Pancreas (tissue), 10 donors: ENCODE measurements around the gene MFSD12. TPM values are rescaled to one million over a fixed set of nuclear protein-coding genes. Genes with fewer than 3 reads are reported as not detected.

Experiments
- ATAC-seq, 4 donors: fragments of 200-7000 bp; cut with Tn5 transposase; one replicate each; pipeline versions ENCODE4 v1.8.0 to v1.9.1; 2020; ENCODE audit warnings: mild to moderate bottlenecking in 4 of 4, moderate library complexity in 4 of 4
- DNase-seq, 6 donors: peaks; one replicate each; pipeline ENCODE4 v3.0.0-alpha.2; 2020
- FAIRE-seq: peaks from 2 replicates; lab custom pipeline; 2012; peaks lifted over from hg19 to GRCh38; lab: Jason Lieb, UNC
- H3K27ac ChIP-seq, 4 donors: fragments of 200-600 bp; sonication (generic); 1 replicate in 3 of 4; 2 replicates in 1 of 4; pipeline versions ENCODE4 v1.5.0 to v1.8.0; 2020
- H3K27me3 ChIP-seq, 4 donors: fragments of 200-600 bp; one replicate each; pipeline ENCODE4 v1.8.0; 2021
- H3K36me3 ChIP-seq, 3 donors: fragments of 200-600 bp; sonication (generic) in 1 of 3; one replicate each; pipeline versions ENCODE4 v1.5.0 to v1.8.0; 2020 to 2021
- H3K4me1 ChIP-seq, 3 donors: fragments of 200-600 bp; one replicate each; pipeline ENCODE4 v1.8.0; 2021
- H3K4me3 ChIP-seq, 4 donors: fragments of 200-600 bp; sonication (generic) in 2 of 4; one replicate each; pipeline versions ENCODE4 v1.5.0 to v1.8.0; 2020 to 2021
- H3K9me3 ChIP-seq, 4 donors: fragments of 200-600 bp; one replicate each; pipeline ENCODE4 v1.8.0; 2021
- WGBS, 2 donors: extraction: QIAGEN DNeasy Blood & Tissue Kit; methylation state at CpG; one replicate each; pipeline ENCODE4 v1.1.7; 2013; 5-methylcytosine and 5-hydroxymethylcytosine counted together
- intact Hi-C, 3 donors: fragments of 100-400 bp; cut with DNase I; formaldehyde crosslinking; loops; one replicate each; pipeline versions ENCODE4 v1.11.1 to v1.14.2; 2022
- polyA plus RNA-seq, 2 donors: library from polyadenylated mRNA; stranded (reverse); fragments of 200-250 nt; gene quantifications; one replicate each; pipeline ENCODE4 v1.2.3, GENCODE V29; 2013
- total RNA-seq, 6 donors: library from RNA; stranded (reverse); fragmentation: NEBNext Ultra II Directional in 4 of 6; extraction: Animal tissue kit (Norgen Biotek cat#: 25700) in 4 of 6; gene quantifications; one replicate each; pipeline versions ENCODE4 v1.2.1 to v1.2.4, GENCODE V29; 2021 to 2023
- TF ChIP-seq, protein P1 (sequence below), 4 donors: fragments of 200-600 bp; sonication (generic) in 3 of 4; IDR thresholded peaks; one replicate each; pipeline versions ENCODE4 v1.5.0 to v1.8.0; 2021; ENCODE audit warnings: antibody characterized with exemption in 4 of 4
- donor health status: healthy with polysubstance abuse.
- donor health status: DM: no; HTN: no; CAD: no; lungs with moderate emphysema.
- donor health status: DM: no; HTN: no; CAD: no.
- donor health status: control.
- donor health status: control.
- donor health status: Bipolar disorder and iron deficiency.
- donor health status: DM: yes; HTN: yes; CAD: no.
- donor health status: DM: no; HTN: no; CAD: no.
- donor health status: DM: no; HTN: no; CAD: no.
- donor health status: DM: yes; HTN: yes; CAD: no.

Gene MFSD12
- total and polyA plus RNA-seq, 8 donors, result 24.8 to 53.8 (median 39.2) TPM

DNA sequence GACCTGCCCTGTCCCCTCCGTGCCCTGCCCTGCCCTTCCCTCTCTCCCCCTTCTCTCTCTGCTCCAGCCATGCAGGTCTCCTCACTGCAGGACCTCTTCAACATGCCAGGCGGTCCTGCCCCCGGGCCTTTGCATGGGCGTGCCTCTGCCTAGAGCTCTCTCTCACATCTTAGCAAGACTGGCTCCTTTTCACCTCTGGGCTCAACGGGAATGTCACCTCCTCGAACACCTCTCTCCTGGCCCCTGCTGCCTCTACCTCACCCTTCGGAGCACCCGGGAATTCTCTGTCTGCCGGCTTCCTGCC is 5.6 kb downstream of the MFSD12 start:
- TF ChIP-seq, protein P1, sequence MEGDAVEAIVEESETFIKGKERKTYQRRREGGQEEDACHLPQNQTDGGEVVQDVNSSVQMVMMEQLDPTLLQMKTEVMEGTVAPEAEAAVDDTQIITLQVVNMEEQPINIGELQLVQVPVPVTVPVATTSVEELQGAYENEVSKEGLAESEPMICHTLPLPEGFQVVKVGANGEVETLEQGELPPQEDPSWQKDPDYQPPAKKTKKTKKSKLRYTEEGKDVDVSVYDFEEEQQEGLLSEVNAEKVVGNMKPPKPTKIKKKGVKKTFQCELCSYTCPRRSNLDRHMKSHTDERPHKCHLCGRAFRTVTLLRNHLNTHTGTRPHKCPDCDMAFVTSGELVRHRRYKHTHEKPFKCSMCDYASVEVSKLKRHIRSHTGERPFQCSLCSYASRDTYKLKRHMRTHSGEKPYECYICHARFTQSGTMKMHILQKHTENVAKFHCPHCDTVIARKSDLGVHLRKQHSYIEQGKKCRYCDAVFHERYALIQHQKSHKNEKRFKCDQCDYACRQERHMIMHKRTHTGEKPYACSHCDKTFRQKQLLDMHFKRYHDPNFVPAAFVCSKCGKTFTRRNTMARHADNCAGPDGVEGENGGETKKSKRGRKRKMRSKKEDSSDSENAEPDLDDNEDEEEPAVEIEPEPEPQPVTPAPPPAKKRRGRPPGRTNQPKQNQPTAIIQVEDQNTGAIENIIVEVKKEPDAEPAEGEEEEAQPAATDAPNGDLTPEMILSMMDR (IDR thresholded peaks at IDR 0.05), result no peak
- Histone ChIP-seq H3K9me3 (no peaks in the 10 kb centered on the region), H3K27ac (no peak overlapping the region), H3K4me3 (no peak overlapping the region), H3K4me1 (peaks cover 0 to 11% (median 8%) of the 10 kb centered on the region in 3 donors), H3K36me3 (no peaks in the 10 kb centered on the region), H3K27me3 (no peaks in the 10 kb centered on the region)
- intact Hi-C loops, result no loop called here
- ATAC-seq (no peak), DNase-seq (peak in 1 of 6 donors; percentile 57), FAIRE-seq (no peak)
- WGBS, 2 donors, result 78 to 82% methylated on average over 9 of the region's 9 CpGs

DNA sequence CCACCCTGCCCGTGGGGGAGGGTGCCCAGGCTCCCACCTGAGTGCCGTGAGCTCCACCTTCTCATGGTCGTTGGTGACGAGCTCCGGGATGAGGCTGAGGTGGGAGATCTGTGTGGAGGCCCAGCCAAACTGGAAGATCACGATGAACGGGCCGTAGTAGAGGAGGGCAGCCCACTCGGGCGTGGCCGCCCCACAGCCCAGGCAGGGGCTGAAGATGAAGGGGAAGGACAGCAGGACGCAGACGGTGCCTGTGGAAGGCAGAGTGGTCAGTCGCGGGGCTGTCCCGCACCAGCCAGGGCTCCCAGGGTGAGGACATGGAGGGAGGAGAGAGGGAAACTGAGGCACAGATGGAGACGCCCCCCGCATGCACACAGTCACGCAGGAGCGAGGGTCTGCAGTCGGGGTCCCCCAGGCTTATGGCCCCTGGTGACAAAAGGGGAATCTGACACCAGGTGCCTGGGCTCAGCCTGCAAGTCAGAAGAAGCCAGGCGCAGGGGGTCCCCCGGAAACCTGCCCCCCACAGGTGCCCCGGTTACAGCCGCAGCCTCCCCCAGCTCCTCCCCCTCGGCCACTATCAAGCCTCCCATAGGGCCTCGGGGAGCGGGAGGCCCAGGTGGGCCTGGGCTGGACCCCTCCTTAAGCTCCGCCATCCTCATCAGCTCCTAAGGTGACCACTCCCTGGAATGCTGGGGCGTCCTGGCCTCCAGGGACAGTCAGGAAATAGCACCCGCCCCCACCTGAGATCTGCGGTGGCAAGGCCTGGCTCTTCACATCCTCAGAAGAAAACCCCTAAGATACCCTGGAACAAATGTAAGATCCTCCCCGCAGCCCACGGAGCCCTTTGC is 6.2 kb downstream of the MFSD12 start:
- DNase-seq (peak in 1 of 6 donors; percentile 67), ATAC-seq (no peak), FAIRE-seq (no peak)
- TF ChIP-seq, protein P1 (IDR thresholded peaks at IDR 0.05), result no peak
- Histone ChIP-seq H3K4me3 (no peak overlapping the region), H3K36me3 (no peaks in the 10 kb centered on the region), H3K27ac (no peak overlapping the region), H3K4me1 (peaks cover 0 to 10% (median 8%) of the 10 kb centered on the region in 3 donors), H3K27me3 (no peaks in the 10 kb centered on the region), H3K9me3 (no peaks in the 10 kb centered on the region)
- intact Hi-C loops, result no loop called here
- WGBS, 2 donors, result 92 to 94% methylated on average over 26 to 34 of the region's 34 CpGs

DNA sequence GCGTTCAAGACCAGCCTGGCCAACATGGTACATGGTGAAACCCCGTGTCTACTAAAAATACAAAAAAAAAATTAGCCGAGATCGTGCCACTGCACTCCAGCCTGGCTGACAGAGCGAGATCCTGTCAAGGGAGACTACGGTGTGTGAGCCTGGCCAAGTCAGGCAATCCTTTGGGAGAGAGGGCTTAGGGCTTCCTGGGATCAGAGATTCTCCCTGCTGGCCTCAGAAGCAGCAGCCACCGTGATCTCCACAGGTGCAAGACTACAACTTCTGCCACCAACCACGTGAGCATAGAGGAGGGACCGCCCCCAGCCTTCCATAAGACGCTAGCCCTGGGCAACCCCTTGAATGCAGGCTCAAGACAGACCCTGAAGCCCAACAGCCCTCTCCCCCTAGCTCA is 7.6 kb downstream of the MFSD12 start:
- H3K9me3 ChIP-seq, result no peaks in the 10 kb centered on the region
- H3K36me3 ChIP-seq, result no peaks in the 10 kb centered on the region
- no peaks in the 10 kb centered on the region for H3K27me3 ChIP-seq
- intact Hi-C loops, result no loop called here
- DNase-seq (no peak), ATAC-seq (no peak), FAIRE-seq (no peak)
- WGBS, 2 donors, result 89 to 93% methylated on average over 10 of the region's 10 CpGs
- H3K27ac ChIP-seq, result no peak overlapping the region
- no peak overlapping the region for H3K4me3 ChIP-seq
- TF ChIP-seq, protein P1 (IDR thresholded peaks at IDR 0.05), result no peak
- peaks cover 0 to 3% (median 0%) of the 10 kb centered on the region in 3 donors for H3K4me1 ChIP-seq

- ATAC-seq (peak in 2 of 4 donors; percentile 14 to 32), DNase-seq (no peak), FAIRE-seq (no peak)
- no peaks in the 10 kb centered on the region for H3K36me3 ChIP-seq
- H3K4me1 ChIP-seq, result peaks cover 0 to 3% (median 0%) of the 10 kb centered on the region in 3 donors
- no peak overlapping the region for H3K4me3 ChIP-seq
- no peaks in the 10 kb centered on the region for H3K9me3 ChIP-seq
- TF ChIP-seq, protein P1 (IDR thresholded peaks at IDR 0.05), result no peak
- H3K27ac ChIP-seq, result peak overlapping the region in 3 of 4 donors; percentile 19 to 28 (median 28)
- H3K27me3 ChIP-seq, result no peaks in the 10 kb centered on the region
- 71 to 72% methylated on average over 14 of the region's 14 CpGs for WGBS, 2 donors
- intact Hi-C loops, result no loop called here
Measured at GRCh38 chr19:3548606-3549005, 8.8 kb downstream of the MFSD12 start.

DNA sequence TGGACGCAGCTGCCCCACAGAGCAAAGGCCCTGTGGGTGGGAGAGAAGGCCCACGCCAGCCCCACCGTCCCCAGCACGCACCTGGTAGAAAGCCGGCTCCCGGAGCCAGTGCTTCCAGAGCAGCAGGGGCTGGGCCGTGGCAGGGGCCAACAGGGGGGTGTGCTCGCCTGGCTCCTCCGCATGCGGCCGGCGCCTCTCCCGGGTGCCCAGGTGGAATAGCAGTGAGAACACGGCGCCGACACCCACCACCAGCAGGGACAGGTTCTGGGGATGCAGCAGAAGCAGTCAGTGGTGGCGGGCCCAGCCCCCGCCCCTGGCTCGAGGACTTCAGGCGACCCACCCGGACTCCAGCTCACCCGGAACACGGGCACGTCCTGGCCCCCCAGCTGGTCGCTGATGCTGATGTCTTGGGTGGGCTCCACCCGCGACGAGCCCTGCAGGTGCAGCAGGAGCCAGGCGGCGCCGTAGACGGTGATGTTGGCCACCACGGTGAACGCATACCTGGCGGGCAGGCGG is 9.6 kb downstream of the MFSD12 start:
- ATAC-seq, result no peak
- no peak for FAIRE-seq
- Histone ChIP-seq H3K27ac (peak overlapping the region in 2 of 4 donors; percentile 19 to 28), H3K27me3 (no peaks in the 10 kb centered on the region), H3K9me3 (no peaks in the 10 kb centered on the region), H3K4me1 (no peaks in the 10 kb centered on the region), H3K36me3 (no peaks in the 10 kb centered on the region), H3K4me3 (no peak overlapping the region)
- DNase-seq, result peak in 1 of 6 donors; percentile 79
- 82 to 87% methylated on average over 26 to 36 of the region's 36 CpGs for WGBS, 2 donors
- intact Hi-C loops, result no loop called here
- TF ChIP-seq, protein P1 (IDR thresholded peaks at IDR 0.05), result no peak
